Fibroblast of villous mesenchyme (primary cell): ENCODE results near the gene CADM1. TPM values are rescaled to one million over a fixed set of nuclear protein-coding genes. Genes with fewer than 3 reads are reported as not detected.

Experiments
- DNase-seq: peaks from one replicate; pipeline ENCODE4 v3.0.0-alpha.2; 2010; ENCODE audit warnings: low read depth
- H3K4me3 ChIP-seq: 2 replicates; pipeline ENCODE4 v1.5.1; 2011; ENCODE audit warnings: low read depth, mild to moderate bottlenecking, low read length
- CTCF ChIP-seq: IDR thresholded peaks from 2 replicates; pipeline ENCODE4 v1.5.1; 2012; ENCODE audit warnings: low read depth, mild to moderate bottlenecking, low read length; ENCODE audit not compliant: insufficient read depth
- total RNA-seq: library from RNA; depleted of rRNA; stranded (reverse); fragments of >200 nt; gene quantifications from 2 replicates; pipeline ENCODE4 v1.2.3, GENCODE V29; 2012

The CADM1 gene
- total RNA-seq, 1 donor = 9.1 TPM

GRCh38 chr11:115300660-115301428 lies 203.4 kb downstream of the CADM1 start:
- H3K4me3 ChIP-seq = no peak overlapping the region
- no peak for DNase-seq

GRCh38 chr11:115298300-115299012 lies 205.8 kb downstream of the CADM1 start:
- TF ChIP-seq CTCF = no peak
- no peak overlapping the region for H3K4me3 ChIP-seq

More at GRCh38 chr11:115300660-115301428, 203.4 kb downstream of the CADM1 start:
- TF ChIP-seq CTCF = no peak

GRCh38 chr11:115297330-115297729 lies 206.9 kb downstream of the CADM1 start:
- no peak for DNase-seq
- no peak for TF ChIP-seq CTCF
- no peak overlapping the region for H3K4me3 ChIP-seq

More at GRCh38 chr11:115298300-115299012, 205.8 kb downstream of the CADM1 start:
- DNase-seq = no peak

- no peak for DNase-seq
- TF ChIP-seq CTCF = no peak
- H3K4me3 ChIP-seq = no peak overlapping the region
Measured at GRCh38 chr11:115291325-115291724, 212.9 kb downstream of the CADM1 start.

- no peak for TF ChIP-seq CTCF
- no peak overlapping the region for H3K4me3 ChIP-seq
- no peak for DNase-seq
Measured at GRCh38 chr11:115290893-115291292, 213.3 kb downstream of the CADM1 start.

GRCh38 chr11:115290479-115290878 lies 213.7 kb downstream of the CADM1 start:
- H3K4me3 ChIP-seq = no peak overlapping the region
- no peak for TF ChIP-seq CTCF
- no peak for DNase-seq
